C1 segment of cervical spinal cord (tissue), 14 donors: ENCODE measurements around the gene TRAPPC2.

Experiments used
- DNase-seq, 14 donors: peaks; one replicate each; lab custom pipeline; 2025; lab: John Stamatoyannopoulos, UW

The TRAPPC2 gene

DNA sequence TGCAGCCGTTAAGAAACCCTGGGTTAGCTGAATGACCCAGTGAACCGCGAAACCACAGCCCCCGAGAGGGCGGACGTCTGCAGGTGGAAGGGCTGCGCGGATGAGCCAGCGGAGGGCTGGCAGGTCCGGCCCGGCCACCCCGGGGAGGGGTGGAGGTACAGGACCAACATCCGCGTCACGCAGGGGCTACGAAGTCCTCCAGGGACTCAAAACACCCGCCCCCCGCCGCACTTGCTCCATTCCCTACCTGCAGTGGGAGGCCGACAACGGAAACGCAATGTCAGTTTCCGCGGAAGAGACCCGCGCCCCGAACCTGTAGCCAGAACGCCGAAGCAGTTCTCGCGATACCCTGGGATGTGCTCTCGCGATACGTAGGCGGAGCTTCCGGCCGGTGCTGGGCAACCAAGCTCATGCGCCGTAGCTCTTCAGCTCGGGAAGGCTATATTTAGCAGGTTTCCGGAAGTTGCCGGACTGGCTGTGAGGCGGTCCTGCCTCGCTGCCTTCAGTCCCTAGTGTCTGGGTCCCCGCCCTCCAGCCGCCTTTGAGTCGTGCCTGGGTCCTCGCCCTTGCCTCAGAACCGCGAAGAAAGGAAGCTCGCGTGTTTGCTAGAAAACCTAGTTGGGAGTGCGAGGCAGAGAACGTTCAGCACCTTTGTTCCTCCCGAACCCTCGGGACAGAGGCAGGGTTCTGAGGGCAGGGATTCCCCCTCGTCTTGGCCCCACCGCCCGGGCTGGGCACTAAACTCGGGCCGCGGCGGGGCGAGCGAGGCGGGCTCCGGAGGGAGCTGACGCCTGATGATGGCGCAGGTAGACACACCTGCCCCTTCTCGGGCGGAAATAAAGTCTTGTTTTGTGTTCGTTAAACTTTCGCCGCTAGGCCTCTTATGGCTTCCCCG is at the start of gene TRAPPC2, which contains the start of gene OFD1:
Gene TRAPPC2 (minus strand): TSS at position 343 of the 895 bp plus-strand sequence. CDS start 14,657 bp downstream, outside the sequence.
Gene OFD1 (plus strand): TSS at position 471 of the 895 bp plus-strand sequence. CDS start 324 bp downstream, at position 795.
- peak; percentile 25 to 90 (median 76) for DNase-seq

DNA sequence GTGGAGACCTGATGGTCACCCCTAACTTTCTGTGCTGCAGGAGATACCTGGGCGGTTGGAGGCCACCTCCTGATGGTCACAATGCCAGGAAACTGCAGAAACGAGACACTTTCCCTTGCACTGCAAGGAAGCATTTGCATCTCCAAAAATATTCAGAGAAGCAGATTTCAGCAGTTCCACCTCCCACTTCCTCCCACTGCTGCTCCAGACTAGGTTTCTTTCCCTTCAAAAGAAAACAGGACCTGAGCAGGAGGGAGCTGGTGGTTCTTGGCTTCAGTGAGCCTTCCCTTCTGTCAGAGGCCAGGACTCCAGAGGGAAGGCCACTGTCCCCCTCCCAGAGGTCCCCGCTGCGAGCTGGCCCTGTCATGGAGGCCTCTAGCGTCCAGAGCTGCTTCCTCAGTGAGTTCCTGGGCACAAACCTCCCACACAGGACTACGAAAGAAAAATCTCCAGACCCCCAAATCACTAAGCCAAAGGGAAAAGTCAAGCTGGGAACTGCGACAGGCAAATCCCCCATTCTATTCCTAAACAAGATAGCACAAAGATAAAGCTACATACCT is 46.5 kb upstream of the TRAPPC2 start:
- no peak for DNase-seq

DNA sequence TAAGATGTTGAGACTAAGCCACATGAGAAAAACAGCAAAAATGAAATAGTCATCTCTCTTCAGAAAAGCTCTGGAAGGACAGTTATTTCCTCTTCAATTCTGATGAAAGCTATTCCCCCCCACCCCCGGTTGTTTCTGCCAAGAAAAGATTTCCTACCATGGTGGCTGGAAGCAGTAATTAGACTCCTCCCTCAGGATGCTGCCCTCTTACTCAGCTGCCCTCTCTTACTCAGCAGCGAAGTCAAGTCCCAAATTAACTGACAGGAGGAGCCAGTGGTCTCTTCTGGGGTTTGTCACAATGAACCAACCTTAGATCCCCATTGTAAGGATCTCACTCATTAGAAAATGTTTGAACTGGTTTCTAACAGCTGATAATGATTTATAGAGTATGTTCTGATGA is 44.5 kb upstream of the TRAPPC2 start:
- no peak for DNase-seq

DNA sequence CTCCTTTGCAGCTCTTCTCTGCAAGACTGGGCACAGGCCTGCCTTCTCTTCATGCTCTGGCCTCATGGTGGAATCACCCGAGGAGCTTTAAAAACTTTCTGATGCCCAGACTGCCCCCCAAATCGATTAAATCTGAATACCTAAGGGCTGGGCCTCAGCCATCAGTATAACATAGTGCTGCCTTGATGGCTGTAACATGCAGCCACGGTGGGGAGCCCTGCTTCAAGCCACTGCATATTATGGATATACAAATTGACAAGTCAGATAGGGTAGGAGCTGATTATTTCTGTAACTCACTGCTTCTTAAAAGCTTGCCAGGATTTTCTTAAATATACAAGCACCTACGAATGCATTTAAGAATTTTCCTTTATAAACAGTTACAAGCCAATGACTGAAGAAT is 42.0 kb upstream of the TRAPPC2 start:
- no peak for DNase-seq

DNA sequence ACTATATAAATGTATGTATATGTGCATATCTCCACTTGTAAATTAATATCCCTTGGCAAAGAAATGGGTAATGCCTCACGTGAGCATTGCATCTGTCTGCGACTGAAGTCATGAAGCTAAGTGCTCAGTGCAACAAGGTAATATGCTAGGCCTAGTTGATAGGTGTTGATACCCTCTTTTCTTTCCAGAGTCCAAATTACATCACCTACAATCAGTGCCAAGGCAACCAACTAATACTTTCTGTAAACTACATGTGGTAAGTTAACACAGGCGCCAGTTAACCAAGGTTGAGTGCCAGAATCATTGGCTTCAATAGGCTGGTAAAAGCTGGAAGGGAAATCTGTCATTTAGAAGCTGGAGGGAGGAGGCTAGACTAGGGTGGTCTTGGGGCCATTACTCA is 41.4 kb upstream of the TRAPPC2 start:
- no peak for DNase-seq

DNA sequence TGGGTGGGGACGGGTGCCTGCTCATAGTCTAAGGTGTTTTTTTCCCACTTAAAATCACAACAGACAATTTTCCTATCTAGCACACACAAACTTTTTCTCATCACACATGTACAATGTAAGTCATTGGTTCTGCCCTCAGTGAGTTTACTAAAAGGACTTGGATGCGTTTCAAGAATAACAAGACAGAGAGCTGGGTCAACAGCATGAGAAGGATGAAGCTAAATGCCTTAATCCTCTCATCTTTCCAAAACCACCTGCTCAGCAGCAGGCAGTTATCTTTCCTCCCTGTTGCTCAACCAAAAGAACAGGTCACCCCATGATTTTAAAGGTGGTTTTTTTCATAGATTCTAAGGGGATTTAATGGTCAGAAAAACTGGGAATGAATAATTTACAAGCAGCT is 40.3 kb upstream of the TRAPPC2 start:
- DNase-seq = no peak

DNA sequence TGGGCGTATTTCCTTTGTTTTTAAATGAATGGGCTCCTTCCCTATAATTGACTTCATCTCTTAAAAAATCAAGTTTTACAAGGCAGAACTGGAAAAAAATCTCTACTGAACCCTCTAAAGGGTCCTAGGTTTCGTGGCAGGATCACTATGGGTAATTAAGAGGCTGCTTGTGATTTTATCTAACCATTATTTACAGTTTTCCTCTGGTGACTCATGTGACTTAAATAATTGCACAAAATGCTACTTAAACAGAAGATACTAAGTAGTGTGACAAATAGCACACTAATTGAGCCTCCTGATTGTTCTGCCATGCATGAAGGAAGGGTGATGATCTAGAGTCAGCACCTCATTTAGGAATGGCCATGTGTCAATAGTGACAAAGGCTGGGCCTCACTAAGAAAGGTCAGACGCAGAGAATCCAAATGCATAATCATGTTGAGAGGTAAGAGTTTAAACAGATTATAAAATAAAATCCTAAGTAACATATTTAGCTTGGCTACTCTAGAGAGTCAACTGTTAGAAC is 35.7 kb upstream of the TRAPPC2 start:
- no peak for DNase-seq

DNA sequence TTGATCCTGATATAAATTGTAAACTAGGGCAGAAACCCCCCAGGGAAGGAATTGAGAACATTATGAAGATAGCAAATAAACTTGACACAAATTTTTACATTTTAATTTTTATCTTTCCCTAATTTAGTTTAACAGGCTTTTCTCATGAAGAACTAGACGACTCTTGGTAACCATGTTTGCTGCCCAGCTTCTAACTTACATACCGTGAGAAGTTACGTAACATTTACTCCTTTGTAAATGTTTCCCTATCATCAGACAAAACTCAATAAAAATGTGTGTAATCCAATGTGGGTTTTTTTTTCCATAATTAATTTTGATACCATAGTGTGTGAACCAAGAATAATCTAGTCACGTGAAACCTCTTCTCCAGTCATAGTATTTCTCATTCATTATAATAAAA is 34.5 kb upstream of the TRAPPC2 start:
- DNase-seq = no peak

DNA sequence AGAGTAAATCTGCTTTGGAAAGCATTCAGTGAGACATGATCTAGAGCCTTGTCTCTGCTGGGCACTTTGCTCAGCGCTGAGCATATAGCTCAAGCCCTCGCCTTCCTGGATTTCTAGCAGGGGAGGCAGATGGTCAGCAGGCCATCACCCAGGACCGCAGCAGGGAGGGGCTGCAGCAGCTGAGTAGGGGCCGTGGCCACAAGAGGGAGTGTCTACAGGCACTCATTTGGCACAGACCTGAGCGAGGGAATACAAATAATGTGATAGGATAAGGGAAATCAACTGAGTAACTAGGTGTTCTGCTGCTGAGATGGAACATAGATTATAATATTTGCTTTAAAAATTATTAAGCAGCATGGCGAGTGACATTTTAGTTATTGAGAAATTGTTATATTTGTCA is 30.3 kb upstream of the TRAPPC2 start:
- DNase-seq = peak in 8 of 14 donors; percentile 3 to 74 (median 24)

DNA sequence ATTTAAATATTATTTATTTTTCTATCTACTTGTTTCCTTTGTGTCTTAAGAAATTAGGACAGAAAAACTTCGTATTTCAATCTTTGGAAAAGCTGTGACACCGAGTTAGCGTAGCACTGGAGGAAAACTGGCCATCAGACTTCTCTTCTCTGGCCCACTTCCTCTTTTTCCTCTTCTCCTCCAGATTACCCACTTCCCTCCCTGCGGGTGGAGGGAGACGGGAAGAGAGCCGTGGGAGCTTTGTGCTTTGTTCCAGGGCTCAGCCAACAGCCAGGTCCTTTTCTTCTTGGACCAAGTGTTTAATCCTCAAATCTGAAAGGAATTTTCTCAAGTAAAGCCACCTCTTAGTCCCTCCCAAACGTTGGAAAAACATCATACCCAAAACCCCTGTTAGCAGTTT is 29.9 kb upstream of the TRAPPC2 start:
- peak in 3 of 14 donors; percentile 8 to 25 (median 25) for DNase-seq

DNA sequence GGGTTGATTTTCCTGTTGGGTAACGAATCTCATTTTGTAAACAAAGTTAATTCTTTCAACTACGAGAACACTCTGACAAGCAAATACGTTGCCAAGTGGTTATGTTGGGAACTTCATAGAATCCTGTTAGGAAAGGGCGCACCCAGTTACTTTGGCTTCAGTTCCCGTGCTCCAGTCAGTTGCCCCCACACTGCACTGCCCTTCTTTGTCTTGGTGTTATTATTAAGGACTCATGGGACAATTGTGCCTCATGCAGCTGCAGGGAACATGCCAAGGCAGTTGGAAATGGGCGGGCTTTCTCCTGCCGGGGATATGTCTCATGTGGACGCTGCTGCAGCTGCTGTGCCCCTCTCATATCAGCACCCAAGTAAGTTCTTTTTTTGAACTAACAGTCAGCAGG is 29.1 kb upstream of the TRAPPC2 start:
- peak in 6 of 14 donors; percentile 16 to 33 (median 26) for DNase-seq

DNA sequence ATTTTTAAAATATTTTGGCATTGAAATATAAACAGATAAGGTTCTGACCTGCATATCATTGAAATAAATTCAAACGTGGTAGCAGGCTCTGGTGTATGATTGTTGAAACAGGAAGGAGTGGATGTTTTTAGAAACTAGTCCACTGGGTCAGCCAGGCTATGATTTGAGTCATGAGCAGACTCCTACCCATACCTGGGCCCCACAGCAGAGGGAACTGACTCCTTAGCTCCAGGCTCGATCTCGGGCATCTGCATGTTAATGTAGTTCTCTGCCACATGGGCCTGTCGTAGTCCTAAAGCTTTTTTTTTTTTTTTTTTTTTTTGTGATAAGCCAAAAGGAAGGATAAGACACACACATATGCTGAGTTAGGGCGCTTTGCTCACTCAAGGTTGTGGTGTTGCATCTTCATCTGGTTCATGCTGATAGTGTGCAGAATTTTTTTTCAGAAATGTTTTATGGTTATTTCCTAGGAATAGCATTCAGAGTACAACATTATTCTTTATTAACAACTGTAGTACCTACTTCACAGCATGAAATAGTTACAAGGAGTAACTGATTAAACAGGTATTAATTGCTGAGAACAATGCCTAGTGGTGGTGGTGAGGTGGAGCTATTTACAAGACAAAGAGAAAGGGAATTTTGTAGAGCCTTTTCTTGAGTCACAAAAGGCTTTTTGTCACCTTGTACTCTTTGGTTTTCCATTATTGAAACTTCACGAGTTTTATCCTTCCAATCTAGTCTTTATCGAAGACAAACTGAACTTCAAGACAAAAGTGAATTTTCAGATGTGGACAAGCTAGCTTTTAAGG is 27.4 kb upstream of the TRAPPC2 start:
- DNase-seq = no peak

DNA sequence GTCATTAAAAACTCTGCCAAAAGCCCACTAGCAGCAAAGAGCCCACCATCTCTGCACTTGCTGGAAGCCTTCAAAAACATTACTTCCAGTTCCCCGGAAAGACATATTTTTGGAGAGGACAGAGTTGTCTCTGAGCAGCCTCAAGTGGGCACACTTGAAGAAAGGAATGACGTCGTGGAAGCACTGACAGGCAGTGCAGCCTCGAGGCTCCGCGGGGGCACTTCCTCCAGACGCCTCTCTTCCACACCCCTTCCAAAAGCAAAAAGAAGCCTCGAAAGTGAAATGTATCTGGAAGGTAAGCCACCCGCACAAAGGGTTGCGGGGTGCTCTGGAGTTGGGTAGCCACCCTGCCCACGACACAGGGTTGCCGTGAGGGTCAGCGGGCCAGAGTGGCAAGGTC is 26.0 kb upstream of the TRAPPC2 start:
- no peak for DNase-seq

DNA sequence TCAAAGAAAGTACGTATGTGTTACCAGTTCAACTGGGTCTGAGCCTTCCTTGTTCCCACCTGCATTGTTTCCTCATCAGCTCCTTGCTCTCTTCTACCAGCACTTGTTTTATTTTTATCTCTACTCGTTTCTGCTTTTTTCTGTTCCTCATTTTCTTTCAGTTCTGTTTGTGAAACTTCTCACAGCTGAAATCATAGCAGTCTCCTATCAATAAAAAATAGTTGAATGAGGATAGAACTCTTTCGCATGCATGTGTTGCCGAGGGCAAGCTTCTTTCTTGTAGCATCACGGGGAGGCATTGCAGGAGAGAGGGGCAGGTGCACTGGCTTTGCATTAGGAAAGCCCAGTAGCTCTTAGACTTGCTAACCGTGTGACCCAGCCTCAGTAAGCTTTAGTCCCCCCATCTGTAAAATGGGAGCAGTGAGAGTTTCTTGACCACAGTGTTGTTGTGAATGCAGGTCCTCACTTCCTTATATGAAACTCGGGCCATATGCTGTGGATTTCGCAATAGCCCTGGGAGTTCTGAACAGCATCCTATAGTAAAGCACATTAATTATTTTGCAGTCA is 24.8 kb upstream of the TRAPPC2 start:
- no peak for DNase-seq

DNA sequence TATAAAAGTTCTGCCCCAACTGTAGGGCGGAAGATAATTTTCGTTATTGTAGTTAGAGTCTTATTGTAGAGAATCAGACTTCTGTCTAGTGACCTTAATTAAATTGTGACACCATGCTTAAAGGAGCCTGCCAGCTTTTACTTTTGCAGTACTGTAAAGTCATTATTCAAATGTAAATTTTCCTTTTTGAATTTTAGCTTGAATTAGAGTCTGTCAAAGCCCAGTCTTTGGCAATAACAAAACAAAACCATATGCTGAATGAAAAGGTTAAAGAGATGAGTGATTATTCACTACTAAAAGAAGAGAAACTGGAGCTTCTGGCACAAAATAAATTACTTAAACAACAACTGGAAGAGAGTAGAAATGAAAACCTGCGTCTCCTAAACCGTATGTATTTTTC is 22.0 kb upstream of the TRAPPC2 start:
- no peak for DNase-seq

DNA sequence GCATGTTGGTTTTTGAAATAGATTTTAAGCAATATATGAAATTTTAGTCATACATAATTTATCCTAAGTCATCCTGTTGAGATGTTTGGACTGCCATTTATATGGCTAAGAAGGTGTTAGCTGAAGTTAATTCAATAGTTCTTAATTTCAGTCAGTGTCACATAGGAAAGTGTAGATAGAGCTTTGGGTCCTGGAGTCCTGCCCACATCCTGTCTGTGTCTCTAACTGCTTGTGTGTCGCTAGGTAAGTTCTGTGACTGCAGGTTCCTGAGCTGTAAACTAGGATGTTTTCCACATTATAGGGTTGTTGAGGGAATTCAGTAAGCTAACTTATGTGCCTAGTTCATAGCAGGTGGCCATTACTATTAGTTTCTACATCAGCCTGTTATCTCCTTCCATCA is 20.8 kb upstream of the TRAPPC2 start:
- DNase-seq = no peak

DNA sequence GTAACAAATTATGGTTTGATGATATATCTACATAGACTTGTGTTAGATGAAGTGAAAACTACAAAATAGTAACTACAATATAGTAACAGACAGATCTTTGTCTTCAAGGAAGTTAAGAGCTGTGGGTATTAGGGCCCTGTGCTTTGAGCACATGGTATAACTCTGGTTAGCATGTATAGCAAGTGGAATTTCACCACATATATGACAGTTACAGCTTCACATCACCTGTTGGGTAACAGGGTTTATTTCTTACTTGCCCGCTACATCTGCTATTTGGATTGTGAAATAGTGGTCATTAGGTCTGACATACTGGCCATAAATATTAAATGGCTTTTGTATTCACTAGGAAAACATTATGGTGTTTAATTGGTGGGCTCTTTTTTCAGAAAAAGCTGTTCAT is 20.3 kb upstream of the TRAPPC2 start:
- no peak for DNase-seq

DNA sequence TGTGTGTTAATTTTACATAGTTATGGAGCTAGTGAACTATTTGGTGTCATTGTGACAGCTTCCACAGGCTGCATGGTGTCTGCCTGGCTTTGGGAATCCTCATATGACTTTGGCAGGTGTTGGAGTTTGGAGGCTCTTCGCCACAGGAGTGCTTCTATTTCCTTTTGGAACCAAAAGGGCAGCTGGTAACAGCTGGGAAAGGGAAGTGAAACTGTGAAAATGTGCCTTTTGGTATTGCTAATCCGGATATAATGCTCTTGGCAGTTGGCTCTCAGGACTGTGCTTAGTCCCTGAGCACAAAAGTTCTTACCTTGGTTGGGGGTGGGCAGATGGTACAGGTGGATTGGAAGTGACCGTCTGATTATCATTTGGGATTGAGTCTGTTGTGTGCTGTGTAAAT is 18.2 kb upstream of the TRAPPC2 start:
- DNase-seq = no peak

DNA sequence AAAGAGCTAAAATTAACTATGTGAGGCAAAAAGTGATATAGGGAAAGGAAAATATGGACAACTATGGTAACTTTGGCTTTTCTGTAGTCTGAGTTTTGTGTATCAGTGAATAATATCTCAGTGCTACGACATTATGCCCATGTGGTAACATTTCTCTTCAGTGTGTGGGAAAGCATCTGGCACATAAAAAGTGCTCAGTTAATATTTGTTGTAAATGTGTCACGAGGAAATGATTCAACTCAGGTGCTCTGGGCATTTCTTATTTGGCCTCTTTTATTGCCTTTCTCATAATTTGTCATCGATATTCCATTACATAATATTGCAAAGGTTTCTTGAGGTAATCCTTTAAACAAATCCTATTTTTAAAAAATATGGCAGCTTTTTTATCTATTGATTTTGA is 17.7 kb upstream of the TRAPPC2 start:
- DNase-seq = no peak

DNA sequence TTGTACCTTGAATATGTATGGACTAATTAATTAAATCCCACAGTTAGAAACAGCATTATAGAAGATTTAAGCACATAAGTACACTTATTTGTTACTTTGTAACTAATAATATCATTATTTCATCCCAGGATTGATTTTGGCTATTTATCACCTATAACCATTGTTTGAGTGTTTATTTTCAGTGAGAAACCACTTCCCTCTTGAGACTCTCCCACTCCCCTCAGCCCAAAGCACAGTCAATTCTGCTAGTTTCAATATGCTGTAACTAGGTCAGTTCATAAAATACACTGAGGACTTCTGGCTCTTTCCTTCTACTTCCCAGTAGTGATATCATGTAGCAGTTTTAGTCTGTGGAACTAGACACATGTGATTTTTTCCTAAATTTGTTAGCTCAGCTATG is 16.4 kb upstream of the TRAPPC2 start:
- no peak for DNase-seq

DNA sequence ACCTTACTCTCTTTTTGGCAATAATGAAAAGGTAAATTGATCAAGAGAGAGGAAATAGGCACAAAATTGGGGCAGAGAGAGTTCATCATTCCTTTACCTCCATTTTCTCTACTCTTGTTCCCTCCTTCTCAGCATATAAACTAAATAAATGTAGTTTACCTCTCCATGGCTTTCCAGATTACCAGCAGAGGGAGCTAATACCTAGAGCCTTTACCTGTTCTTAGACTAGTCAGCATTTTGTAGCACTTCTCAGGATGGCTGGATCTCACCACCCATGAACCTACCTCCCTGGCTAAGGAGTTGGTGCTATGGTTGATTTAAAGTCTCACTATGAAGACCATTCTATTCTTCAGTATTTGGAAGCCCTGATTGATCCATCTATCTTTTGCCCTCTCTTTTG is 15.8 kb upstream of the TRAPPC2 start:
- DNase-seq = peak in 1 of 14 donors; percentile 16

DNA sequence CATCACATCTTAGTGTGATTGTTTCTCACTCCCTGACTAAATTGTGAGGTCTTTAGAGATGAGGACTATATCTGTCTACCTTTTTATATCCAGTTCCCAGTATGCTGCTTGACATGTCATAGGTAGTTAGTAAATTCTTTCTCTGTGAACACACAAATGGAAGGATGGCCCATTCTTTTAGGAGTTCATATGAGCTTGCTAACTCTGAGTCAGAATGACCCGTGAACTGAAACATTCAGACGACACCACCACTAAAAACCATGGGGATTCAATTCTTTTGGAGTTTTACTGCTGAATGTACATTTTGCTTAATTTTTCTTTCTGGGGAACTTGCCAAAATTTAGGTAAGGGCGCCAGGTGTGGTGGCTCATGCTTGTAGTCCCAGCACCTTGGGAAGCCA is 14.1 kb upstream of the TRAPPC2 start:
- no peak for DNase-seq
